Measurements from ENCODE around the gene EBNA1BP2.
"Not testable (repeated sequence)": the region's sequence is repeated elsewhere in the genome, so short reads cannot be mapped to it uniquely, and the experiment has no call there.

The EBNA1BP2 gene

GRCh38 chr1:43144237-43144636 is 27.9 kb downstream of the EBNA1BP2 start:
- Mint-ChIP-seq H3K27ac (no peak overlapping the region), H3K9me3 (peaks cover 8% of the 10 kb centered on the region), H3K4me1 (no peaks in the 10 kb centered on the region), H3K4me3 (no peak overlapping the region), H3K27me3 (peaks cover 67% of the 10 kb centered on the region), H3K36me3 (no peaks in the 10 kb centered on the region)
- no peak for ATAC-seq

GRCh38 chr1:43143441-43143888 is 28.6 kb downstream of the EBNA1BP2 start:
- Mint-ChIP-seq H3K27me3 (peaks cover 62% of the 10 kb centered on the region), H3K9me3 (peaks cover 8% of the 10 kb centered on the region), H3K27ac (no peak overlapping the region), H3K36me3 (no peaks in the 10 kb centered on the region), H3K4me3 (no peak overlapping the region), H3K4me1 (no peaks in the 10 kb centered on the region)
- ATAC-seq: no peak

GRCh38 chr1:43140583-43140982 is 31.5 kb downstream of the EBNA1BP2 start:
- Mint-ChIP-seq H3K27ac (no peak overlapping the region), H3K27me3 (peaks cover 69% of the 10 kb centered on the region), H3K4me1 (no peaks in the 10 kb centered on the region), H3K4me3 (no peak overlapping the region), H3K36me3 (no peaks in the 10 kb centered on the region), H3K9me3 (peaks cover 8% of the 10 kb centered on the region)
- no peak for ATAC-seq

GRCh38 chr1:43140010-43140409 is 32.1 kb downstream of the EBNA1BP2 start:
- no peak overlapping the region for H3K27ac Mint-ChIP-seq
- peaks cover 63% of the 10 kb centered on the region for H3K27me3 Mint-ChIP-seq
- H3K4me3 Mint-ChIP-seq: no peak overlapping the region
- no peaks in the 10 kb centered on the region for H3K36me3 Mint-ChIP-seq
- no peaks in the 10 kb centered on the region for H3K4me1 Mint-ChIP-seq
- H3K9me3 Mint-ChIP-seq: peaks cover 8% of the 10 kb centered on the region
- no peak for ATAC-seq

GRCh38 chr1:43139295-43139694 is 32.8 kb downstream of the EBNA1BP2 start:
- not testable (repeated sequence) for H3K4me1 Mint-ChIP-seq, H3K9me3 Mint-ChIP-seq, H3K36me3 Mint-ChIP-seq, ATAC-seq, H3K4me3 Mint-ChIP-seq, H3K27ac Mint-ChIP-seq
- peaks cover 56% of the 10 kb centered on the region for H3K27me3 Mint-ChIP-seq

GRCh38 chr1:43137445-43138052 is 34.5 kb downstream of the EBNA1BP2 start:
- ATAC-seq: no peak
- peaks cover 39% of the 10 kb centered on the region for H3K27me3 Mint-ChIP-seq

GRCh38 chr1:43135857-43136781 is 36.0 kb downstream of the EBNA1BP2 start:
- no peak for ATAC-seq
- peaks cover 8% of the 10 kb centered on the region for H3K9me3 Mint-ChIP-seq
- H3K4me1 Mint-ChIP-seq: no peaks in the 10 kb centered on the region
- H3K27me3 Mint-ChIP-seq: peaks cover 34% of the 10 kb centered on the region
- H3K36me3 Mint-ChIP-seq: no peaks in the 10 kb centered on the region
- H3K27ac Mint-ChIP-seq: no peak overlapping the region
- no peak overlapping the region for H3K4me3 Mint-ChIP-seq

More at GRCh38 chr1:43137445-43138052, 34.5 kb downstream of the EBNA1BP2 start:
- Mint-ChIP-seq H3K9me3 (peaks cover 8% of the 10 kb centered on the region), H3K27ac (no peak overlapping the region), H3K36me3 (no peaks in the 10 kb centered on the region), H3K4me1 (no peaks in the 10 kb centered on the region), H3K4me3 (no peak overlapping the region)

- no peaks in the 10 kb centered on the region for H3K4me1 Mint-ChIP-seq
- peaks cover 39% of the 10 kb centered on the region for H3K27me3 Mint-ChIP-seq
- peaks cover 4% of the 10 kb centered on the region for H3K9me3 Mint-ChIP-seq
- no peak overlapping the region for H3K4me3 Mint-ChIP-seq
- no peaks in the 10 kb centered on the region for H3K36me3 Mint-ChIP-seq
- no peak overlapping the region for H3K27ac Mint-ChIP-seq
- ATAC-seq: no peak
Measured at GRCh38 chr1:43134640-43135039, 37.5 kb downstream of the EBNA1BP2 start.

- H3K4me3 Mint-ChIP-seq: no peak overlapping the region
- H3K36me3 Mint-ChIP-seq: no peaks in the 10 kb centered on the region
- peaks cover 37% of the 10 kb centered on the region for H3K27me3 Mint-ChIP-seq
- ATAC-seq: no peak
- H3K4me1 Mint-ChIP-seq: no peaks in the 10 kb centered on the region
- no peaks in the 10 kb centered on the region for H3K9me3 Mint-ChIP-seq
- no peak overlapping the region for H3K27ac Mint-ChIP-seq
Measured at GRCh38 chr1:43134068-43134467, 38.0 kb downstream of the EBNA1BP2 start.

GRCh38 chr1:43129426-43129825 is 42.7 kb downstream of the EBNA1BP2 start:
- no peaks in the 10 kb centered on the region for H3K36me3 Mint-ChIP-seq
- no peaks in the 10 kb centered on the region for H3K4me1 Mint-ChIP-seq
- no peaks in the 10 kb centered on the region for H3K9me3 Mint-ChIP-seq
- H3K4me3 Mint-ChIP-seq: no peak overlapping the region
- H3K27ac Mint-ChIP-seq: no peak overlapping the region
- H3K27me3 Mint-ChIP-seq: peaks cover 47% of the 10 kb centered on the region
- no peak for ATAC-seq

- H3K27me3 Mint-ChIP-seq: peaks cover 47% of the 10 kb centered on the region
- H3K9me3 Mint-ChIP-seq: no peaks in the 10 kb centered on the region
- H3K4me1 Mint-ChIP-seq: no peaks in the 10 kb centered on the region
- no peak for ATAC-seq
- H3K36me3 Mint-ChIP-seq: no peaks in the 10 kb centered on the region
- H3K27ac Mint-ChIP-seq: no peak overlapping the region
- H3K4me3 Mint-ChIP-seq: no peak overlapping the region
Measured at GRCh38 chr1:43128816-43129215, 43.3 kb downstream of the EBNA1BP2 start.

- no peak for ATAC-seq
- Mint-ChIP-seq H3K4me3 (no peak overlapping the region), H3K27ac (no peak overlapping the region)
Measured at GRCh38 chr1:43123031-43123430, 49.1 kb downstream of the EBNA1BP2 start.

GRCh38 chr1:43121256-43121900 is 50.7 kb downstream of the EBNA1BP2 start:
- H3K4me1 Mint-ChIP-seq: no peaks in the 10 kb centered on the region
- no peaks in the 10 kb centered on the region for H3K9me3 Mint-ChIP-seq
- H3K4me3 Mint-ChIP-seq: no peak overlapping the region
- H3K27me3 Mint-ChIP-seq: peaks cover 27% of the 10 kb centered on the region
- no peaks in the 10 kb centered on the region for H3K36me3 Mint-ChIP-seq
- H3K27ac Mint-ChIP-seq: no peak overlapping the region
- no peak for ATAC-seq

More at GRCh38 chr1:43123031-43123430, 49.1 kb downstream of the EBNA1BP2 start:
- Mint-ChIP-seq H3K27me3 (peaks cover 44% of the 10 kb centered on the region), H3K4me1 (no peaks in the 10 kb centered on the region), H3K9me3 (no peaks in the 10 kb centered on the region), H3K36me3 (no peaks in the 10 kb centered on the region)

- not testable (repeated sequence) for H3K36me3 Mint-ChIP-seq, H3K9me3 Mint-ChIP-seq, ATAC-seq, H3K4me3 Mint-ChIP-seq, H3K27ac Mint-ChIP-seq, H3K4me1 Mint-ChIP-seq
- H3K27me3 Mint-ChIP-seq: peaks cover 27% of the 10 kb centered on the region
Measured at GRCh38 chr1:43119928-43120586, 52.0 kb downstream of the EBNA1BP2 start.
